Lower lobe of right lung (tissue), 2 donors: ENCODE measurements around the gene POTEM. TPM values are rescaled to one million over a fixed set of nuclear protein-coding genes. Genes with fewer than 3 reads are reported as not detected.
"Not testable (repeated sequence)": the region's sequence is repeated elsewhere in the genome, so short reads cannot be mapped to it uniquely, and the experiment has no call there.

Experiments used
- ATAC-seq, 2 donors: fragments of 200-7000 bp; cut with Tn5 transposase; one replicate each; pipeline ENCODE4 v1.9.1; 2020 to 2022; ENCODE audit warnings: mild to moderate bottlenecking in 2 of 2, moderate library complexity in 2 of 2
- DNase-seq: peaks from one replicate; pipeline ENCODE4 v3.0.0-alpha.2; 2020
- H3K27ac ChIP-seq: fragments of 200-600 bp; one replicate; pipeline ENCODE4 v1.8.0; 2022
- H3K27me3 ChIP-seq: fragments of 200-600 bp; one replicate; pipeline ENCODE4 v1.8.0; 2022; ENCODE audit warnings: low read depth
- H3K36me3 ChIP-seq: fragments of 200-600 bp; one replicate; pipeline ENCODE4 v1.8.0; 2022; ENCODE audit warnings: mild to moderate bottlenecking
- H3K4me1 ChIP-seq: fragments of 200-600 bp; one replicate; pipeline ENCODE4 v1.8.0; 2022
- H3K4me3 ChIP-seq: fragments of 200-600 bp; one replicate; pipeline ENCODE4 v1.8.0; 2022; ENCODE audit warnings: mild to moderate bottlenecking
- H3K9me3 ChIP-seq: fragments of 200-600 bp; one replicate; pipeline ENCODE4 v1.8.0; 2022
- intact Hi-C: fragments of 100-400 bp; cut with DNase I; formaldehyde crosslinking; loops from one replicate; pipeline ENCODE4 v1.11.0; 2022
- long read RNA-seq: library from polyadenylated mRNA; unstranded; transcript quantifications from one replicate; pipeline ENCODE4 v2.0.0, GENCODE V29; 2021
- total RNA-seq: library from RNA; stranded (reverse); fragmentation: NEBNext Ultra II Directional; extraction: Animal tissue kit (Norgen Biotek cat#: 25700); gene quantifications from one replicate; pipeline ENCODE4 v1.2.1, GENCODE V29; 2021
- donor health status: DM: no; HTN: yes; CAD: no; lungs with severe emphysema.

Gene POTEM
- not detected for total RNA-seq
- long read RNA-seq: 0 reads

DNA sequence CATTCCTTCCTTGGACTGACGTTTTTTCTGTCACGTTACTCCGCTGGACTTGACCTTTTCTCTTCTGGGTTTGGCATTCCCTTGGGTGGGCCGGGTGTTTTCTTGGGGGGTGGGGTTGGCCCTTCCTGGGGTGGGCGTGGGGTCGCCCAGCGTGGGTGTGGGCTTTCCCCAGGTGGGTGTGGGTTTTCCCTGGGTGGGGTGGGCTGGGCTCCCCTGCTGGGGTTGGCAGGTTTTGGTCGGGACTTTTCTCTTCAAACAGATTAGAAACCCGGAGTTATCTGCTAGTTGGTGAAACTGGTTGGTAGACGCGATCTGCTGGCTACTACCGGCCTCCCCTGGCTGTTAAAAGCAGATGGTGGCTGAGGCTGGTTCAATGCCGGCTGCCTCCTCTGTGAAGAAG lies at the start of gene POTEM:
Gene POTEM, plus strand, starts transcription at position 301 of the 400 bp plus-strand sequence. Its CDS starts 52 bp downstream, at position 353.
- DNase-seq, H3K27me3 ChIP-seq, H3K4me1 ChIP-seq, H3K9me3 ChIP-seq, ATAC-seq, intact Hi-C loops, H3K36me3 ChIP-seq, H3K4me3 ChIP-seq, H3K27ac ChIP-seq: not testable (repeated sequence)

DNA sequence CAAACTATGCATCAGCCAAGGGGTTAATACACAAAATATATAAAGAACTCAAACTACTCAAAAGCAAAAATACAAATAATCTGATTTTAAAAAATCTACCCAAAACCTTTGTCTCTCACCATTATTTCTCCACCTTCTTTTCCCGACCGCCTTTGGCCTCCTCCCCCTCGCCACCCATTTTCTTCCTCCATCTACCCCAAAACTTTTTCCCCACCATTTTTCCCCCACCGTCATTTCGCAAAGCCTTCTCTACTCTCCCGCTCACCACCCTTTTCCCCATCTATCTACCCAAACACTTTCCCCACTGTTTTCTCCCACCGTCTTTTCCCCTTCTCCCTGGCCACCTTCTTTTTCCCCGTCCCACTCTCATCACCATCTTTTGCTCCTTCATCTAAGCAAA lies 48.9 kb upstream of the POTEM start:
- DNase-seq, intact Hi-C loops, ATAC-seq: not testable (repeated sequence)

DNA sequence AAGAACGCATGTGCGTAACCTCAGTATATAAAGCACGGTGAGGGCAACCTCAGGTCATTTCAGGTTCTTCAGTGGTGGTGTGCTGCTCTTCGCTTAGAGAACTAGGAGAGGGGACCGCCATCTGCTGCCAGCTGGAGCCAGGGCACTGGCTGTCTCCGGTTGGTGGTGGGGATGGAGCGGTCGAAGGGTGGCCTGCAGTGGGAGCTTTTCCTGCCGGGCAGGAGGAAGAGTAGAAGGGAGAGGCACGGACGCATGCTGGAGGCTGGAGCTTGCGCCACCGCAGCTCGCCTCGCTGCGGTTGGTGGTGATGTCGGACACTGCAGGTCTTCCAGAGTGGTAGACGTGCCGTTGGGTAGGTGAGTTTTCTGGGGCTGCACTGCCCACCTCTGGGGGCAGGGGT lies 47.2 kb upstream of the POTEM start:
- DNase-seq, H3K36me3 ChIP-seq, H3K9me3 ChIP-seq, H3K27ac ChIP-seq, intact Hi-C loops, H3K27me3 ChIP-seq, H3K4me3 ChIP-seq, H3K4me1 ChIP-seq: not testable (repeated sequence)
- peak; percentile 3 to 21 for ATAC-seq

More for the DNA sequence above, 48.9 kb upstream of the POTEM start:
- not testable (repeated sequence) for H3K4me1 ChIP-seq, H3K27me3 ChIP-seq, H3K4me3 ChIP-seq, H3K9me3 ChIP-seq, H3K27ac ChIP-seq, H3K36me3 ChIP-seq

DNA sequence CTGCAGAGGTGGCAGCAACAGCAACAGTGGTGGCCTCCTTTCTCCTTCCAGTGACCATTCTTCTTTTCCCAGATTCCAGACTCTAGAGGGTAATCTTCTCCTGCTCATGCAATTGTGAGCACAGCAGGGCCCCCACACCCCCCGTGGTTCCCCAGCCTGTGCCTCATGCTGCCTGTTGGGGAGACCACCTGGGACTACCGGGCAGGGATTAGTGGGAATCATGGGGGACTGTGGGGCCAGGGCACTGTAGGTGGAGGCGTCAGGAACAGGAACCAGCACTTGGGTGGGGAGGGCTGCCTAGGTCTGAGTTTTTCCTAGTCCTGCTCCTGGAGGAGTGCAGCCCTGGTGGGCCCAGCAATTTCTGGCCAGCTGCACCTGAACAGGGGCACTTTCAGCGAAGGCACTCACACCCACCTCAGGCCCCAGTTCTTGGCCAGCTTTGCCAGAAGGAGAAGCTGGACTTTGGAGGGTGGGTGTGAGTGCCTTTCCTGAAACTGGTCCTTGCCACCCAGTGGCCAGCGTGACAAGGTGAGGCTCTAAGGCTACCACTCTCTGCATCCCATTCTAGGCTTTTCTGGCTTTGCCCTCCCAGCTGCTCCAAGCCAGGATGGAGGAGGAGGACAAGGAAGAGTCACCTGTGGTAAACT lies 46.1 kb upstream of the POTEM start:
- ATAC-seq: peak; percentile 45 to 51
- DNase-seq, intact Hi-C loops, H3K9me3 ChIP-seq, H3K27ac ChIP-seq, H3K4me1 ChIP-seq, H3K27me3 ChIP-seq, H3K36me3 ChIP-seq, H3K4me3 ChIP-seq: not testable (repeated sequence)

DNA sequence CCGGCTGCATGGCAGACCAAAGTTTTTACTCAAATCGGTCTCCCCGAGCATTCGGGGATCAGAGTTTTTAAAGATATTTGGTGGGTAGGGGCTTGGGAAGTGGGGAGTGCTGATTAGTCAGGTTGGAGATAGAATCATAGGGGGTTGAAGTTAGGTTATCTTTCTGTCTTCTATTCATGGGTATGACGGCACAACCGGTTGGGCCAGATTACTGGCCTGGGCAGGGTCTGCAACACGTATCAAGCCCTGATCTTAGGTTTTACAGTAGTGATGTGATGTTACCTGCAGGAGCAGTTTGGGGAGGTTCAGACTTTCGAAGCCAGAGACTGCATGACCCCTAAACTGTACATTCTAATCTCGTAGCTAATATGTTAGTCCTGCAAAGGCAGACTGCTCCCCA lies 30.4 kb upstream of the POTEM start:
- intact Hi-C loops, H3K27ac ChIP-seq, ATAC-seq, DNase-seq, H3K9me3 ChIP-seq, H3K4me1 ChIP-seq, H3K36me3 ChIP-seq, H3K27me3 ChIP-seq, H3K4me3 ChIP-seq: not testable (repeated sequence)

DNA sequence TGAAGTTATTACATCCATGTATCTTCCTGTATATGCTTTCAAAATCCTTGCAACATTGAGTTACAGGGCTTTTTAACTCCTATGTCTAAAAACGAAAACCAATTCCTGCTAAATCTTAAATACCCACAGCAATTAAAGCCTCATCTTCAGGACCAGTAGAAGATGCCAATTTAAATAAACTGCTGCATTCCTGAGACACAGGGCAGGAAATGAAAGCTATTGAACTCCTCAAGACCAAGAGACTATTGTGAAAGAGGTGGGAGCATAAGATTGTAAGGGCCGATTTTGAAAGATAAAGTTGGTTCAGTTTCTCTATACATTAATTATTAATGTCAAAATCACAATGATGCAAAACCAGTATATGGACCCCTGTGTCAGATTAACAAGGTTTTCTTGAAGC lies 28.5 kb upstream of the POTEM start:
- H3K27ac ChIP-seq, H3K27me3 ChIP-seq, DNase-seq, H3K9me3 ChIP-seq, H3K4me3 ChIP-seq, H3K36me3 ChIP-seq, intact Hi-C loops, H3K4me1 ChIP-seq: not testable (repeated sequence)
- ATAC-seq: peak in 1 of 2 donors; percentile 64

DNA sequence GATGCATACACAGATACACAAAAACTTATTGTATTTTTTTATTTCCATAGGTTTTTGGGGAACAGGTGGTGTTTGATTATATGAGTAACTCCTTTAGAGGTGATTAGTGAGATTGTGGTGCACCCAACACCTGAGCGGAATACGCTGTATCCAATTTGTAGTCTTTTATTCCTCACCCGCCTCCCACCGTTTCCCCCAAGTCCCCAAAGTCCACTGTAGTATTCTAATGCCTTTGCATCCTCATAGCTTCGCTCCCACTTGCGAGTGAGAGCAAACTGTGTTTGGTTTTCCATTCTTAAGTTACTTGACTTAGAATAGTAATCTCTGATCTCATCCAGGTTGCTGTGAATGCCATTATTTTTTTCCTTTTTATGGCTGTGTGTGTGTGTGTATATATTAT lies 17.3 kb upstream of the POTEM start:
- H3K36me3 ChIP-seq, H3K9me3 ChIP-seq, H3K27me3 ChIP-seq, DNase-seq, intact Hi-C loops, H3K4me1 ChIP-seq, H3K4me3 ChIP-seq, H3K27ac ChIP-seq: not testable (repeated sequence)
- peak in 1 of 2 donors; percentile 47 for ATAC-seq

DNA sequence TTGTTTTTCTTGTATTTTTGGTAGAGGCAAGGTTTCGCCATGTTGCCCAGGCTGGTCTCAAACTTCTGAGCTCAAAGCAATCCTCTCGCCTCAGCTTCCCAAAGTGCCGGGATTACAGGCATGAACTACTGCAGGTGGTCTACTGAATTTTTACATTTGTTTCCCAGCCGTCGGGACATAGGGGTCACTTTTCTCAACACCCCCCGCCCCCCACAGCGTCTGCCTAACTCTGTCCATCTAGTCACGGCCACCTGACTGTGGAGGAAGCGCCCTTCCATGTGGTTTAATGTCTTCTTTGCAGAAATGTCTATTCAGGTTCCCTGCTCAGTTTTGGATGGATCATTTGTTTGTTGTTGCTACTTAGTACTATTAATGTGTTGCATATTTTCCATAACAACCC lies 14.1 kb upstream of the POTEM start:
- H3K4me3 ChIP-seq, H3K27me3 ChIP-seq, H3K36me3 ChIP-seq, H3K9me3 ChIP-seq, H3K4me1 ChIP-seq, intact Hi-C loops, H3K27ac ChIP-seq: not testable (repeated sequence)
- peak; percentile 41 for DNase-seq
- ATAC-seq: peak; percentile 36 to 45

DNA sequence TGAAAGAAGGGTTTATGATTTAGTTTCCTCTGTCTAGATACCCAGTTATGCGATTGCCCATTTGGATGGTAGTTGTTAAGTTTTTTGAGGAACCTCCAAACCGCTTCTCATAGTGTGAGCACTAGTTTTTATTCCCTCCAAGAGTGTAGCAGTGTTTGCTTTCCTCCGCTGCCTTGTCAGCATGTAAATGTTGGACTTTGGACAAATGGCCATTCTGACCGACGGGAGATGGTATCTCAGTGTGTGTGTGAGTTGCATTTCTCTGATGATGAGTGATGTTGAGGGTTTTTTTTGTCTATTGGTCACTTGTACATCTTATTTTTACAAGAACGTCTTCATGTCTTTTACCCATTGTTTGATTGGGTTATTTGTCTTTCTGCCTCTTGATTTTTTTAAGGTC lies 11.4 kb upstream of the POTEM start:
- H3K4me1 ChIP-seq, H3K4me3 ChIP-seq, H3K27me3 ChIP-seq, intact Hi-C loops, H3K27ac ChIP-seq, DNase-seq, H3K36me3 ChIP-seq, ATAC-seq, H3K9me3 ChIP-seq: not testable (repeated sequence)

DNA sequence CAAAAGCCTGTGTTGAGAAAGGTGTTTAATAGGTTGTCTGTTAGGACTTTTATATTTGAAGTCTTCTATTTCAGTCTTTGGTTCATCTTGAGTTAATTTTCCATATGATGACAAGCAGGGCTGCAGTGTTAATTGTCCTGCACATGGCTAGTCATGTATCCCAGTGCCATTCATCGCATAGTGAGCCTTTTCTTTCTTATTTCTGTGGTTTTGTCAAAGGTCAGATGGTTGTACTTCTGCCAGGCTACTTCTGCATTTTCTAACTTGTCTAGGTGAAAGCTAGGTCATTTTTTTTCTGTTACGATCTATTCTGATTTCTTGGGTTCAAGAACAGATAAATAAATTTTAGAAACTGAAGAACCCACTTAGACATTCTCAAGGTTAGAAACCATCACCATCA lies 5.7 kb upstream of the POTEM start:
- H3K4me3 ChIP-seq, ATAC-seq, H3K36me3 ChIP-seq, DNase-seq, H3K27ac ChIP-seq, H3K9me3 ChIP-seq, intact Hi-C loops, H3K27me3 ChIP-seq, H3K4me1 ChIP-seq: not testable (repeated sequence)

DNA sequence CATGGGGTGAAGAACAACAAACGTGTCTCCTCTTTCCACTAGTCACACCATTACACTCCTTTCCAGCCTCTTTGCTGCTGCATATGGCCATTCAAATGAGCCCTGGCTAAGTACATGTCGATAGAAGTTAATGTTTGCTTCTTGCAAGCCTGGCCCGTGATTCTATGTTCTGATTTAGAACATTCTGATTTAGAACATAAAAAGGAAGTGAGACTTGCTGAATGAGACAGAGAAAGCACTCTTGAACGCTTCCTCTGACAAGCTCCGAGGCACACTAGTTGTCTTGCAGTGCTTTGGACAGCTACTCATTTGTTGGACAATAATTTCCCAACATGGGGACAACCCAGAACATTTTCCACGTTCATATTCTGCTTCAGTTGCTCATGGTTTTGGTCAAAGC lies 5.1 kb upstream of the POTEM start:
- intact Hi-C loops, H3K4me1 ChIP-seq, DNase-seq, H3K36me3 ChIP-seq, ATAC-seq, H3K9me3 ChIP-seq, H3K27me3 ChIP-seq, H3K27ac ChIP-seq, H3K4me3 ChIP-seq: not testable (repeated sequence)

DNA sequence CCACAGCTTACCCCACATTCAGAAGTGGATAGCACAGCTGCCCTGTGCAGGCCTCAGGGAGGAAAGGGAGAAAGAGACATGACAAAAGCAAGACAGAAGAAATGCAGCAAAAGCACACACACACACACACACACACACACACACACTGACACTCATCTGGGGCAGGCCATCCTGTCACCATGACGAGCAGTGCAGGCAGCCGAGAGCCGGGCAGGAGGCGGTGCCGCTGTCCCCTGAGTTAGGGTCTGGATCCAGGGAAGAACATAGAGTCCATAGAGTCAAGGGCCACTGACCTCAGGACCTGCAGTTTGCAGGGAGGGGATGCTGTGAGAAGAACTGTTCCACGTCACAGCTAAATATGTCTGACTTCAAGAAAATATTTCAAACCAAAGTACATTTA lies 4.0 kb upstream of the POTEM start:
- H3K27me3 ChIP-seq, H3K36me3 ChIP-seq, H3K27ac ChIP-seq, intact Hi-C loops, DNase-seq, H3K9me3 ChIP-seq, H3K4me1 ChIP-seq, H3K4me3 ChIP-seq: not testable (repeated sequence)
- ATAC-seq: peak; percentile 23 to 31

DNA sequence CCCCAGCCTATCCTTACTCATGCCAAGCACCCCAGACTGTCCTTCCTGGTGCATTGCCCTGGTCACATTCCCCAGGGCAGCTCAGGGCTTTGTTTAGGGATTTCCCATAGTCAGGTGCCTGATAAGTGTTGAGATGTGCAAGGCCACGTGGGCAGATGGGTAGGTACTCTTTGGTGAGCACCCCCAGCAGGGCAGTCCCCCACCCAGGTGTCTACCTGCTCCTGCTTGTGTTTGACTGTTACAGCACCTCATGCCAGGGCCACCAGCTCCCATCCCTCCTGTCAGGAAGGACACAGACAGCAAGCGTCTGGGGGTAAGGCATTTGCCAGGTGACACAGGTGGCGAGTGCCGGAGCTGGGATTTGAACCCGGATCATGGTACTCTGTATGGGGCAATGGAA lies 2.4 kb upstream of the POTEM start:
- H3K27ac ChIP-seq, H3K9me3 ChIP-seq, intact Hi-C loops, DNase-seq, H3K4me3 ChIP-seq, H3K36me3 ChIP-seq, H3K27me3 ChIP-seq, H3K4me1 ChIP-seq: not testable (repeated sequence)
- ATAC-seq: peak; percentile 25 to 44

DNA sequence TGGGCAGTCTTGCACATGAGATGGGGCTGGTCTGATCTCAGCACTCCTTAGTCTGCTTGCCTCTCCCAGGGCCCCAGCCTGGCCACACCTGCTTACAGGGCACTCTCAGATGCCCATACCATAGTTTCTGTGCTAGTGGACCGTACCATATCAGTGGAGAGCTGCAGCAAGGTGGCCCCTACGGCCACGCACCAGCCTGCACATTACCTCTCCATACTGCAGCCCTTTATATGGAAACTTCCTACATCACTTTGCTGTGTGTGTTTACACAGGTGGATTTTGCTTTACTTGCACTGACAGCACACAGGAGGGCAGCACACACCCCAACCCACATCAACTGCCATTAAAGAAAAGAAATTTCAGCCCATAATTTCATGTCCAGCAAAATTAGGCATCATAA lies 35.3 kb downstream of the POTEM start:
- intact Hi-C loops, DNase-seq: not testable (repeated sequence)

DNA sequence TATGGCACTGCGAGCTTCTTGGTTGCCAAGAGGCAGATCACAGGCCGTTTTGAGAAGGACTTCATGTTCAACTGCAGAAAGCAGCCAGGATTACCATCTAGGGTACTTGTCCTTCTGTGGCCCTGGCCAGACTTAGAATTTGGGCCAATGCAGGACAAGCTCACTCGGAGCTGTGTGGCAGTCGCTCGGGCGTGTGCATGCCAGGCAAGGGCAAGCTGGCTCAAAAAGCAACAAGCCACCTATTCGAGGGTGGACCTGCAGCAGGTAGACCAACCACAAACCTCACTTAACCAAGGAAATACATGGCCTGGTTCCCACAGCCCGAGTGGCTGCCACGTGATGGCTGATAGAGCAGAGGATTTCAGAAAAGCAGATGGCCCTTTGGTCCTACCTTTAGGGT lies 39.3 kb downstream of the POTEM start:
- intact Hi-C loops, H3K27ac ChIP-seq, H3K27me3 ChIP-seq, DNase-seq, ATAC-seq, H3K4me3 ChIP-seq, H3K4me1 ChIP-seq, H3K36me3 ChIP-seq, H3K9me3 ChIP-seq: not testable (repeated sequence)

More for the DNA sequence above, 35.3 kb downstream of the POTEM start:
- not testable (repeated sequence) for H3K27me3 ChIP-seq, H3K27ac ChIP-seq, H3K4me3 ChIP-seq, H3K36me3 ChIP-seq, ATAC-seq, H3K9me3 ChIP-seq, H3K4me1 ChIP-seq
